ENCODE measurements around the gene PNRC2. TPM values are rescaled to one million over a fixed set of nuclear protein-coding genes. Genes with fewer than 3 reads are reported as not detected.

PNRC2 gene
- total and polyA plus RNA-seq, 2 of the 13 experiments (the other 11 are each of a cell fraction or from before 2014, with no cell fraction given): 74.9 to 97.5 TPM

GRCh38 chr1:23979881-23980727 is 20.5 kb downstream of the PNRC2 start, which contains the start of gene SRSF10 (continued):
- TF ChIP-seq ZFX (CRISPR knock-in tag; IDR thresholded peaks at IDR 0.05; ENCODE audit: low read depth) (peak; percentile 99), AGO2 (optimal IDR thresholded peaks at IDR 0.05; ENCODE audit: low read depth, low read length) (peak; percentile 97), ZNF350 (CRISPR knock-in tag; IDR thresholded peaks at IDR 0.05; ENCODE audit: borderline replicate concordance, low read depth) (peak; percentile 77), CREM (IDR thresholded peaks at IDR 0.05) (peak; percentile 50; the same call in 1 of the 2 replicates), CREM (CRISPR knock-in tag; IDR thresholded peaks at IDR 0.05) (no peak), ZNF20 (CRISPR knock-in tag; IDR thresholded peaks at IDR 0.05) (0 out of 2 replicates have a peak, but pooled peaks have one; percentile 82), RFXAP (CRISPR knock-in tag; IDR thresholded peaks at IDR 0.05; ENCODE audit: borderline replicate concordance) (peak; percentile 73), RXRA (CRISPR knock-in tag; IDR thresholded peaks at IDR 0.05) (peak; percentile 75), FLYWCH1 (CRISPR knock-in tag; IDR thresholded peaks at IDR 0.05) (no peak), NBN (conservative IDR thresholded peaks at IDR 0.05) (no peak), ZNF263 (CRISPR knock-in tag; IDR thresholded peaks at IDR 0.05) (peak; percentile 23; the same call in 1 of the 2 replicates), CBX1 (IDR thresholded peaks at IDR 0.05; ENCODE audit: low read depth) (peak; percentile 83), HES4 (CRISPR knock-in tag; IDR thresholded peaks at IDR 0.05; ENCODE audit: borderline replicate concordance) (peak; percentile 93), SMAD3 (CRISPR knock-in tag; IDR thresholded peaks at IDR 0.05) (no peak), ZBTB26 (CRISPR knock-in tag; IDR thresholded peaks at IDR 0.05; ENCODE audit: borderline replicate concordance) (peak; percentile 63; the same call in 1 of the 2 replicates), RFX3 (CRISPR knock-in tag; IDR thresholded peaks at IDR 0.05) (no peak), ZNF275 (CRISPR knock-in tag; IDR thresholded peaks at IDR 0.05; ENCODE audit: borderline replicate concordance) (peak; percentile 89; the same call in 1 of the 2 replicates), SYNCRIP (IDR thresholded peaks at IDR 0.05; ENCODE audit: insufficient read depth, low read depth, low read length) (no peak), ZNF572 (CRISPR knock-in tag; IDR thresholded peaks at IDR 0.05) (no peak), NFE2 (CRISPR knock-in tag; IDR thresholded peaks at IDR 0.05) (no peak)
